HG03159 (cell line): ENCODE measurements around the gene PLXNB2.
"Not testable (repeated sequence)": the region's sequence is repeated elsewhere in the genome, so short reads cannot be mapped to it uniquely, and the experiment has no call there.

ENCODE experiments used
- ATAC-seq: cut with Tn5 transposase; IDR thresholded peaks from one replicate; pipeline ENCODE4 v1.9.1; 2021; ENCODE audit warnings: mild to moderate bottlenecking, moderate library complexity; ENCODE audit not compliant: unreplicated experiment

The PLXNB2 gene

GRCh38 chr22:50282361-50283155, 24.9 kb downstream of the PLXNB2 start:
- no peak for ATAC-seq

GRCh38 chr22:50281957-50282356, 25.5 kb downstream of the PLXNB2 start:
- ATAC-seq = no peak

GRCh38 chr22:50281384-50281760, 26.1 kb downstream of the PLXNB2 start:
- no peak for ATAC-seq

- no peak for ATAC-seq
Measured at GRCh38 chr22:50280708-50281383, 26.6 kb downstream of the PLXNB2 start.

DNA sequence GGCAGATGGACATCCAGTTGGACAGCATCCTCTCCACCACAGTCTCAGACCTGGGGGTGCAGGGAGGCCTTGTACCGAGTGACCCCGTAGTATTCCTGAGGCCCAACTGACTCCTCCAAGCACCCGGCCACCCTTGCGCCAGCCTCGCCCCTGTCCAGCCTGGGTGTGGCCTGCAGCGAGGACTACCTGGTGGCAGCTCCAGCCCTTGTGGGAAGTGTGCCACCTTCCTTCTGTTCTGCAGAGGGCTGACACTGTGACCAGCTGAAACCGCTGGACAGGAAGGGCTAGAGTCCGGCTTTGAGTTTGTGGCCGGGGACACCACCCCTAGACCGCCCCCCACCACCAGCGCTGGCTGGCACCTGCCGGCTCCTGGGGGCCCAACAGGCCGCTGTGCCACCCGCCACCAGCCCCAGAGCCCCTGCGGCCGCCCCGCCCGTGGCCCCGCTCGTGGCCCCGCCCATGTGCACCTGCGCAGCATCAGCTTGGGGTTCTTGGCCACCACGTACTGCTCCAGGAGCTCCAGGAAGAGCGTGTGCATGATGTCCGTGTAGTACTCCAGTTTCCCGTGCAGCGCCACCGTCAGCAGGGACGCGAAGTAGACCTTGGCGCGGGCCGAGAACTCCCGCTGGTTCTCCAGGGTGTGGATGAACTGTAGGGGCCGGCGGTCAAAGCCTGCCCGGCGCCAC, 27.3 kb downstream of the PLXNB2 start:
- no peak for ATAC-seq

DNA sequence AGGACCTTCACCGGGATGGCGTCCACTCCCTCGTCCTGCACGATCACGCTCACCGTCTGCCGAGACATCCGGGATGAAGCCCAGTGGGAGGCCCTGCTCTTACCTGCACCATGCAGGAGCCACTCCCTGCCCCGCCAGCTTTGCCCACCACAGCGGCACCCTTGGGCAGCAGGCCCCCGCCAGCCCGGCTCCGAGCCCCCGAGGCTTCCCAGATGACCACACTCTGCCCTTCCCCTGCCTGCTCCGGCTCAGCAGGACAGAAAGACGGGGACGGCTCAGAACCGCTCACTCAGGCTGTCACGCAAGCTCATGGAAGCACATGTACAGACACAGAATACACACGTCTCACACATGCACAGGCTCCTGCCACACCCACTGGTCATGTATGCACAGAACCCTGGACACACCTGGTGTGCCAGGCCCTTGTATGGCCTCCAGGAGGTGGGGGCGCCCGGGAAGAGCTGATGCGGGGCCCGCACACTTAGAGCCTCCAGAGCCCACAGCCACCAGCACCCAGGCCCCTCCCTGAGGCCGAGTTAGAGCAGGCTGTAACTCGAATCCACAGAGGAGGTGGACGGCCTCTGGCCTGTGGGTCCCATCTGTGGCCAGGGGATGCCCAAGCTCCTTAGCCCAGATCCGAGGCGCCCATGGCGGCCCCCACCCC, 28.4 kb downstream of the PLXNB2 start:
- ATAC-seq = no peak

GRCh38 chr22:50278461-50278860, 29.0 kb downstream of the PLXNB2 start:
- no peak for ATAC-seq

DNA sequence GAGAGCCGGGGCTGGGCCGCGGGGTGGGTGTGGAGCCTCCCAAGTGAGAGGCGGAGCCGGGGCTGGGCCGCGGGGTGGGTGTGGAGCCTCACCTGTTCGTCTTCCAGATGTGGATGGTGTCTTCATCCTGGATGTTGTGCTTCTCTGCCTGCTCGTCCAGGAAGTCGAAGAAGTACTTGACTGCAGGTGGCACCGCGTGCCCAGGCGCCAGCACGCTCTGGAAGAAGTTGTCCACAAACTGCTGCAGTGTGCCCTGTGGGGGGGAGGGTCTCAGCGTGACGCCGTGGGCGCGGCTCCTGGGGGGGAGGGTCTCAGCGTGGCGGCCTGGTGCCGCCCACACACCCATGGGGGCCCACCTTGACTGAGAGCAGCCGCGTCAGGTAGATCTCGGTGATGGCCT, 29.7 kb downstream of the PLXNB2 start:
- no peak for ATAC-seq

DNA sequence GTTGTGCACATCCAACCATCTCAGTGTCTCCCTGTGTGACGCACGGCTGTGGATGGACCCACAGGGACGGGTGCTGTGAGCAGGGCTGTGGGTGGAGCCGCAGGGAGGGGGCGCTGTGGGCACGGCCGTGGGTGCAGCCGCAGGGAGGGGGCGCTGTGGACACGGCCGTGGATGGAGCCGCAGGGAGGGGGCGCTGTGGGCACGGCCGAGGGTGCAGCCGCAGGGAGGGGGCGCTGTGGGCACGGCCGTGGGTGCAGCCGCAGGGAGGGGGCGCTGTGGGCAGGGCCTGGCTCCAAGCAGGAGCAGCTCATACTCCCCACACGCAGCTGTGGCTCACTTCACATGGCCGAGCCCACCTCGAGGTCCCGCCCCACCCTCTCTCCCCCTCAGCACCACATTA, 31.3 kb downstream of the PLXNB2 start:
- no peak for ATAC-seq

DNA sequence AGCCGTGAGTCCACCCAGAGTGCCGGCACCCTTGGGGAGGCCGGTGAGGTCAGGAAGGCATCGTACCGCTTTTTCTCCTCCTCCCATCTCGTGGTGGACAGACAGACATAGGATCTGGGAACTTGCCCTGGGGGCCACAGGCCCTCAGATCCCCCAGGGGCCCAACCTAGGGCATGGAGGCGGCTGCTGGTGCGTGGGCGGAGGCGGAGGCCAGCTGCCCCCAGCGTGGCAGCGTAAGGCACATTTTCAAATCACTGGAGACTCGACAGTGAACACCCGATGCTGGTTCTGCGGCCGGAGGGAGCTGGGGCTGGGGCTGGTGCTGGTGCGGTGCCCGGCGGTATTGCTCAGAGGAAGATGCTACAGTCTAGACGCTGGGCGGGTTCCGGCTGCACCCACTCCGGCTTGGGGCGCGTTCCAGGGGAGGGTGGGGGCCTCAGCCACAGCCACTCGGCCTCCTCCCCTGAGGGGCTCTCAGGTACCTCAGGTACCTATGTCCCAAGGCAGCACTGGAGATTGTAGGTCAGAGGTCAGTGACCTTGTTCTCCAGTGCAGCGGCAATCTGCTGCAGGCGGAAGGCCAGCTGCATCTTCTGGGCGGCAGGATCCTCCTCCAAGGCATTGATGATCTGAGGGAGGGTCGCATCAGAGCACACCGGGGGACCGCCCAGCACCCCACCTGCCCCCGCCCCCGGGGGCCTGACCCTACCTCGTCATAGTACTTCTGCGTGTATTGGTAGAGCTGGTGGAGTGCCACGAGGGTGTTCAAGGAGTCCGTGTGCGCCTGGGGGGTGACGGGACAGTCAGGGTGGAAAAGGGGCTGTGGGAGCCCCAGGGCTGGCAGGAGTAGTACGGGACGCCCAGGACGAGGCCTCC, 32.0 kb downstream of the PLXNB2 start:
- no peak for ATAC-seq

DNA sequence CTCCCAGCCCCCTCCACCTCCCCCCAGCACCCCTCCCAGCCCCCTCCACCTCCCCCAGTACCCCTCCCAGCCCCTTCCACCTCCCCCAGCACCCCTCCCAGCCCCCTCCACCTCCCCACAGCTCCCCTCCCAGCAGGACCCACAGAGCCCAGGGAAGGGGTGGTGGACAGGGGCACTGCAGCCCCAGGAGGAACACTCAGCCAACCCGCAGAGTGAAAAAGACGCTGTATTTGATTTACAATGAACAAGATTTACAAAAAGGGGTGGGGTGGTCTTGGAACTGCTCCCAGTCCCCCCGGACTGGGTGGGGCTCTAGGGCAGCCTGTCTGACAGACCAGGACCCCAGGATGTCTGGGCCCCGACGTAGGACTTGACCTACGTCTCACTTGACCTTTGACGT, 32.7 kb downstream of the PLXNB2 start:
- no peak for ATAC-seq

- no peak for ATAC-seq
Measured at GRCh38 chr22:50274311-50274710, 33.1 kb downstream of the PLXNB2 start.

GRCh38 chr22:50273781-50274180, 33.7 kb downstream of the PLXNB2 start:
- ATAC-seq = not testable (repeated sequence)

GRCh38 chr22:50273352-50273751, 34.1 kb downstream of the PLXNB2 start:
- ATAC-seq = not testable (repeated sequence)

GRCh38 chr22:50272044-50272802, 35.2 kb downstream of the PLXNB2 start:
- ATAC-seq = no peak

- ATAC-seq = no peak
Measured at GRCh38 chr22:50271519-50271970, 35.9 kb downstream of the PLXNB2 start.

DNA sequence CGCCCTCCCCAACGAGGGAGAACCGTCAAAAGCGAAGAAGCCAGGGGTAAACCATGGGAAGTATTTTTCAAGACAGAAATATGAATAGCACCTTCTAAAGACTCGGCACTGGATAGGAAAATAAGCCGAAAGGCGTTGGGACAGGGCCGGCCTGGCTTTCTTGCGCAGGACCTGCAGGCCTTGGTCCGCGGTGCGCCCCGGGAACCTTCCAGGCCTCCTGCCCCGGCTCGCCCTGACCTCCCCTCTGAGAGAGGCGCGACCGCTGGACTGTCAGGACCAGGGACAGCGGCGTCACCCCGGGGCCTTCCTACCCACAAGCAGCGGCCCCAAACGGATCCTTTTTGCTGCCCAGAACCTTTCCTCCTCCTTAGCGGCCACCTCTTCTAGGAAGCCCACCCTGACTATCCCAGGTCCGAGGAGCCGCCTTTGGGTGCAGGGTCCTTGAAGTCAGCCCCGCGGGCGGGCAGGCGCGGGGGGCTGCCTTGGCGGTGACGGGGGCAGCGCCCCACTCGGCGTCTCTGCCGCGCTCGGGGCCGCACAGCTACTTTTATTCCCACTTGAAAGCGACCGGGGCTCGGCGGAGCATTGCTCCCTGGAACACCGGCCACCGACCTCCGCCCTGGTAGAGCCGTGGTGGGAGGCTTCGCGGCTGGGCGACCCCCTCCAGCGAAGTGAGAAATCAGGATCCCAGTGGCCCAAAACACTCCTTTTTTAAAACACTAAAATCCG, 36.6 kb downstream of the PLXNB2 start:
- no peak for ATAC-seq

DNA sequence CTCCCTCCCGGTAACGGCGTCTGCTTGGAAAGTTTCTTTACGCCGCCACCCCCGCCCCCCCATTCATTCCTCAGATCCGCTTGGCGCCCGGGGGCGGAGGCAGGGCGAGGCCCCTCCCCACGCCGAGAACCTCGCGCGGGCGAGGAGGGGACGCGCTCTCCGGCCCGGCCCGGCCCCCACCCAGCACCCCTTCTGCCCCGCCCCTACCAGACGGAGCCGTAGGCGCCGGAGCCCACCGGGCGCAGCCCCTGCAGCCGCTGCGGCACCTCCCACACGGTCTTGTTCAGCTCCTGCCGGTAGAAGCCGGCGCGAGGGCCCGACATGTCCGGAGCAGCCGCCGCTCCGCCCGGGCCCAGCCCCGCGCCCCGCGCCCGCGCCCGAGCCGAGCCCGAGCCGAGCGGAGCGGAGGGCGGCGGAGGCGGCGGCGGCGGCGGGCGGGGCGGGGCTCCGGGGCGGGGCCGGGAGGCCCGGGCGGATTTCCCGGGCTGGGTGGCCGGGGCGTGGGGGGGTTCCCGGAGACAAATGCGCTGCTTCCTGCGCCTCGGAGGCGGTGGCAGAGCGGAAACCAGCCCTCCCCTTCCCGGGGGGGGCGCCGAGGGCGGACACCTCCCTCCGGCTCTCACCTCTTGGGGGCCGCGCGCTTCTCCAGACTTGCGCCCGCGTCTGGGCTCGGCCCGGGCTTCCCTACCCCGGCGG, 37.3 kb downstream of the PLXNB2 start, which contains the start of gene MAPK11:
Gene MAPK11 (minus strand): TSS at position 411 of the 696 bp plus-strand sequence. CDS start 88 bp downstream, at position 323.
- no peak for ATAC-seq
